Measurements from ENCODE around the gene PRPH. TPM values are rescaled to one million over a fixed set of nuclear protein-coding genes. Genes with fewer than 3 reads are reported as not detected.

The PRPH gene
- total and polyA plus RNA-seq, 8 donors, result 0.45 to 14.5 (median 9.0) TPM; not detected in 3

DNA sequence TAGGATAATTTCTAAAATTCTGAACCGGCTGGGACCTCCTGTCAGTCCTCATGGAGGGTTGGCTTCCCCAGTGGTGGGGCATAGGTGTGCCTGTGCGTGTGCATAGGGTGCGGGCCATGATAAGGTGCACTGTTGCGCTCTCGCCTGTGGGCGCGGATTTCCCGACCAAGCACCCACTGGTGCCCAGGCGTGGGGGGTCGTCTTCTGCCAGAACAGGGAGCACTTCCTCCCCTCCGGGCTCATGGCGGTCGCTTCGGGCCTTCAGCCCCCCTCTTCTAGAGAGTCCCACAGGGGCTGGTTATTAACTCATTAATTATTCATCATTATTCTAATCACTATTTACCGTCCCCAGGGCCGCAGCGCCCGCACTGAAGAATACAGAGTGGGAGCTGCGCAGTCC lies 39.3 kb downstream of the PRPH start:
- H3K36me3 ChIP-seq, result peaks cover 0 to 2% (median 0%) of the 10 kb centered on the region in 4 donors
- no peak overlapping the region for H3K27ac ChIP-seq
- TF ChIP-seq EP300 (IDR thresholded peaks at IDR 0.05) (no peak), CTCF (IDR thresholded peaks at IDR 0.05) (no peak), POLR2A (IDR thresholded peaks at IDR 0.05) (no peak)
- peaks cover 12 to 86% (median 49%) of the 10 kb centered on the region in 3 donors for H3K27me3 ChIP-seq
- intact Hi-C loops (cut with DNase I; ENCODE audit: low total_unique reads), result no loop called here
- no peaks in the 10 kb centered on the region for H3K9me3 ChIP-seq
- DNase-seq, result peak in 1 of 2 donors; percentile 4
- peaks cover 14 to 39% (median 21%) of the 10 kb centered on the region in 4 donors for H3K4me1 ChIP-seq
- 44 to 70% (median 56%) methylated on average over 19 of the region's 19 CpGs for WGBS, 5 donors
- no peak overlapping the region for H3K4me3 ChIP-seq

DNA sequence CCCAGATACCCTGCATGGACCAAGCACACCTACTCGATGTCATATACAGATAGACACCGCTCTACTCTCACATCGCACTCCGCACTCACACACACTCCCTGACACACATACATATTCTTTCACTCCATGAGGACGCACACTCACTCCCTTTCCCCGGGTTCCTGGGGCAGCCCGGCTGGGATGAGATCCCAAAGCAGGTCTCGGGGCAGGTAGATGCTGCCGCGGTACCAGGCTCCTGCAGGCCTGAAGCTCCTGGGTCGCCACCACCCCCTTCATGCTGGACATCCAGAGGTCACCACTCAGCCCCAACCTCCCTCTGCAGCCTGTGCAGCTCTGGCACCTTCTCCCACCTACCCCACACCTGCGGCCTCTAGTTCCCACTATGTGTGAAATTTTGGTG lies 39.7 kb downstream of the PRPH start:
- 61 to 76% (median 65%) methylated on average over 11 to 12 of the region's 12 CpGs for WGBS, 5 donors
- DNase-seq, result peak in 1 of 2 donors; percentile 10
- peaks cover 12 to 90% (median 49%) of the 10 kb centered on the region in 3 donors for H3K27me3 ChIP-seq

GRCh38 chr12:49335118-49335954 lies 40.4 kb downstream of the PRPH start:
- intact Hi-C loops (cut with DNase I; ENCODE audit: low total_unique reads), result loop anchor here (5.0 kb wide), 1 partner anchor 48 kb away; no protein-coding TSS in a partner anchor
- Histone ChIP-seq H3K27me3 (peaks cover 12 to 92% (median 49%) of the 10 kb centered on the region in 3 donors), H3K4me1 (peaks cover 14 to 39% (median 21%) of the 10 kb centered on the region in 4 donors), H3K9me3 (no peaks in the 10 kb centered on the region), H3K4me3 (no peak overlapping the region), H3K27ac (no peak overlapping the region), H3K36me3 (no peaks in the 10 kb centered on the region)
- TF ChIP-seq POLR2A (IDR thresholded peaks at IDR 0.05) (no peak), CTCF (IDR thresholded peaks at IDR 0.05) (no peak), EP300 (IDR thresholded peaks at IDR 0.05) (no peak), POLR2AphosphoS5 (IDR thresholded peaks at IDR 0.05) (no peak)
- 69 to 83% (median 72%) methylated on average over 16 of the region's 16 CpGs for WGBS, 5 donors
- no peak for DNase-seq

More for the DNA sequence above, 39.7 kb downstream of the PRPH start:
- intact Hi-C loops (cut with DNase I; ENCODE audit: low total_unique reads), result loop anchor here (5.0 kb wide), 1 partner anchor 47 kb away; no protein-coding TSS in a partner anchor
- H3K36me3 ChIP-seq, result no peaks in the 10 kb centered on the region
- TF ChIP-seq CTCF (IDR thresholded peaks at IDR 0.05) (no peak), EP300 (IDR thresholded peaks at IDR 0.05) (no peak), POLR2A (IDR thresholded peaks at IDR 0.05) (no peak), POLR2AphosphoS5 (IDR thresholded peaks at IDR 0.05) (no peak)
- no peaks in the 10 kb centered on the region for H3K9me3 ChIP-seq
- H3K4me1 ChIP-seq, result peaks cover 14 to 39% (median 21%) of the 10 kb centered on the region in 4 donors
- no peak overlapping the region for H3K4me3 ChIP-seq
- no peak overlapping the region for H3K27ac ChIP-seq

- H3K36me3 ChIP-seq, result no peaks in the 10 kb centered on the region
- TF ChIP-seq POLR2A (IDR thresholded peaks at IDR 0.05) (no peak), POLR2AphosphoS5 (IDR thresholded peaks at IDR 0.05) (no peak), CTCF (IDR thresholded peaks at IDR 0.05) (no peak), EP300 (IDR thresholded peaks at IDR 0.05) (no peak)
- no peak overlapping the region for H3K27ac ChIP-seq
- H3K4me1 ChIP-seq, result peaks cover 14 to 39% (median 21%) of the 10 kb centered on the region in 4 donors
- H3K4me3 ChIP-seq, result peak overlapping the region in 3 of 4 donors; percentile 39 to 55 (median 39)
- intact Hi-C loops (cut with DNase I; ENCODE audit: low total_unique reads), result loop anchor here (5.0 kb wide), 1 partner anchor 49 kb away; no protein-coding TSS in a partner anchor
- peak in 1 of 2 donors; percentile 24 for DNase-seq
- WGBS, 5 donors, result 17 to 40% (median 28%) methylated on average over 19 to 72 of the region's 72 CpGs
- H3K27me3 ChIP-seq, result peaks cover 12 to 92% (median 49%) of the 10 kb centered on the region in 3 donors
- no peaks in the 10 kb centered on the region for H3K9me3 ChIP-seq
Observed at GRCh38 chr12:49335955-49336644, 41.2 kb downstream of the PRPH start.
